BLaER1 treated with 17β-estradiol and CSF1 and Interleukin-3, amounts not matched to agents 10 nM and 100 nM (cell line): ENCODE data around the gene CACNB4.
"Not testable (repeated sequence)": the region's sequence is repeated elsewhere in the genome, so short reads cannot be mapped to it uniquely, and the experiment has no call there.

Source experiments
- H3K27ac ChIP-seq, 11 experiments: shearing (Covaris generic); formaldehyde crosslinking; 2 replicates each; pipeline ENCODE4 v1.8.1; 2022
- H3K27me3 ChIP-seq, 11 experiments: shearing (Covaris generic); formaldehyde crosslinking; 2 replicates each; pipeline ENCODE4 v1.8.1; 2022
- H3K36me3 ChIP-seq, 11 experiments: shearing (Covaris generic); formaldehyde crosslinking; 2 replicates each; pipeline ENCODE4 v1.8.1; 2022
- H3K4me1 ChIP-seq, 10 experiments: shearing (Covaris generic); formaldehyde crosslinking; 2 replicates each; pipeline ENCODE4 v1.8.1; 2022
- H3K4me2 ChIP-seq, 11 experiments: shearing (Covaris generic); formaldehyde crosslinking; 2 replicates each; pipeline ENCODE4 v1.8.1; 2022
- H3K4me3 ChIP-seq, 10 experiments: shearing (Covaris generic); formaldehyde crosslinking; 2 replicates each; pipeline ENCODE4 v1.8.1; 2022
- H3K9ac ChIP-seq, 11 experiments: shearing (Covaris generic); formaldehyde crosslinking; 2 replicates each; pipeline ENCODE4 v1.8.1; 2022
- H3K9me3 ChIP-seq, 11 experiments: shearing (Covaris generic); formaldehyde crosslinking; replicated peaks in 1 of 11; 2 replicates each; pipeline ENCODE4 v1.8.1; 2022
- H4K20me1 ChIP-seq, 11 experiments: shearing (Covaris generic); formaldehyde crosslinking; 2 replicates each; pipeline ENCODE4 v1.8.1; 2022
- Cebpa-rat ChIP-seq, 11 experiments: shearing (Covaris generic); IDR thresholded peaks; 2 replicates each; pipeline ENCODE4 v1.8.1; 2022

CACNB4 gene

GRCh38 chr2:151891566-151892194 lies 207.2 kb downstream of the CACNB4 start:
- Histone ChIP-seq H3K4me3 (no peak overlapping the region), H3K4me2 (no peak overlapping the region)

GRCh38 chr2:151887164-151887563 lies 211.7 kb downstream of the CACNB4 start:
- no peaks in the 10 kb centered on the region for H3K36me3 ChIP-seq
- H3K27me3 ChIP-seq, result no peaks in the 10 kb centered on the region
- H3K4me1 ChIP-seq, result peaks cover 0 to 14% (median 6%) of the 10 kb centered on the region in 10 experiments; a peak in 9 of 20 replicates
- no peak for TF ChIP-seq Cebpa-rat (IDR thresholded peaks at IDR 0.05)
- peak overlapping the region in 4 of 11 experiments; percentile 11 to 51 (median 23); a peak in 2 of 22 replicates for H3K4me2 ChIP-seq
- H4K20me1 ChIP-seq, result no peaks in the 10 kb centered on the region
- peaks cover 0 to 24% (median 21%) of the 10 kb centered on the region in 11 experiments; a peak in 19 of 22 replicates for H3K9me3 ChIP-seq
- H3K27ac ChIP-seq, result peak overlapping the region in 4 of 11 experiments; percentile 31 to 49 (median 39); a peak in 7 of 22 replicates
- H3K4me3 ChIP-seq, result no peak overlapping the region
- no peak overlapping the region for H3K9ac ChIP-seq

More at GRCh38 chr2:151891566-151892194, 207.2 kb downstream of the CACNB4 start:
- TF ChIP-seq Cebpa-rat (IDR thresholded peaks at IDR 0.05), result no peak
- H3K27me3 ChIP-seq, result no peaks in the 10 kb centered on the region
- no peak overlapping the region for H3K27ac ChIP-seq
- no peak overlapping the region for H3K9ac ChIP-seq
- no peaks in the 10 kb centered on the region for H3K36me3 ChIP-seq
- no peaks in the 10 kb centered on the region for H4K20me1 ChIP-seq
- peaks cover 0 to 5% (median 2%) of the 10 kb centered on the region in 10 experiments; a peak in 5 of 20 replicates for H3K4me1 ChIP-seq
- peaks cover 6 to 22% (median 12%) of the 10 kb centered on the region in 11 experiments; a peak in 21 of 22 replicates for H3K9me3 ChIP-seq

GRCh38 chr2:151886241-151886640 lies 212.6 kb downstream of the CACNB4 start:
- Histone ChIP-seq H3K36me3 (no peaks in the 10 kb centered on the region), H3K9ac (no peak overlapping the region), H3K27me3 (no peaks in the 10 kb centered on the region), H4K20me1 (no peaks in the 10 kb centered on the region), H3K4me1 (peaks cover 0 to 14% (median 6%) of the 10 kb centered on the region in 10 experiments; a peak in 9 of 20 replicates), H3K4me3 (no peak overlapping the region), H3K9me3 (peaks cover 0 to 28% (median 22%) of the 10 kb centered on the region in 11 experiments; a peak in 19 of 22 replicates), H3K27ac (peak overlapping the region in 6 of 11 experiments; percentile 2 to 43 (median 24); a peak in 7 of 22 replicates), H3K4me2 (peak overlapping the region in 7 of 11 experiments; percentile 3 to 26 (median 19); a peak in 4 of 22 replicates)
- TF ChIP-seq Cebpa-rat (IDR thresholded peaks at IDR 0.05), result no peak

- no peaks in the 10 kb centered on the region for H3K27me3 ChIP-seq
- H3K4me1 ChIP-seq, result peaks cover 0 to 38% (median 17%) of the 10 kb centered on the region in 10 experiments; a peak in 16 of 20 replicates
- no peaks in the 10 kb centered on the region for H3K36me3 ChIP-seq
- no peak for TF ChIP-seq Cebpa-rat (IDR thresholded peaks at IDR 0.05)
- H3K4me3 ChIP-seq, result no peak overlapping the region
- H3K27ac ChIP-seq, result no peak overlapping the region
- H4K20me1 ChIP-seq, result no peaks in the 10 kb centered on the region
- peaks cover 0 to 28% (median 22%) of the 10 kb centered on the region in 11 experiments; a peak in 19 of 22 replicates for H3K9me3 ChIP-seq
- no peak overlapping the region for H3K9ac ChIP-seq
- no peak overlapping the region for H3K4me2 ChIP-seq
Measured at GRCh38 chr2:151882786-151883445, 215.9 kb downstream of the CACNB4 start.

GRCh38 chr2:151881342-151881741 lies 217.5 kb downstream of the CACNB4 start:
- peaks cover 0 to 28% (median 22%) of the 10 kb centered on the region in 11 experiments; a peak in 19 of 22 replicates for H3K9me3 ChIP-seq
- no peak overlapping the region for H3K27ac ChIP-seq
- no peak overlapping the region for H3K9ac ChIP-seq
- no peaks in the 10 kb centered on the region for H3K27me3 ChIP-seq
- H3K4me1 ChIP-seq, result peaks cover 0 to 30% (median 14%) of the 10 kb centered on the region in 10 experiments; a peak in 16 of 20 replicates
- no peaks in the 10 kb centered on the region for H4K20me1 ChIP-seq
- no peak overlapping the region for H3K4me3 ChIP-seq
- no peaks in the 10 kb centered on the region for H3K36me3 ChIP-seq
- TF ChIP-seq Cebpa-rat (IDR thresholded peaks at IDR 0.05), result no peak
- no peak overlapping the region for H3K4me2 ChIP-seq

- H3K27me3 ChIP-seq, result no peaks in the 10 kb centered on the region
- no peak overlapping the region for H3K4me3 ChIP-seq
- peak overlapping the region in 1 of 11 experiments; percentile 76; a peak in 1 of 22 replicates for H3K4me2 ChIP-seq
- H3K27ac ChIP-seq, result no peak overlapping the region
- H3K9ac ChIP-seq, result no peak overlapping the region
- no peaks in the 10 kb centered on the region for H3K36me3 ChIP-seq
- no peaks in the 10 kb centered on the region for H4K20me1 ChIP-seq
- H3K4me1 ChIP-seq, result peaks cover 0 to 24% (median 11%) of the 10 kb centered on the region in 10 experiments; a peak in 15 of 20 replicates
- TF ChIP-seq Cebpa-rat (IDR thresholded peaks at IDR 0.05), result no peak
- H3K9me3 ChIP-seq, result peaks cover 0 to 34% (median 26%) of the 10 kb centered on the region in 11 experiments; a peak in 19 of 22 replicates
Measured at GRCh38 chr2:151880586-151880985, 218.3 kb downstream of the CACNB4 start.

- no peaks in the 10 kb centered on the region for H4K20me1 ChIP-seq
- no peak overlapping the region for H3K9ac ChIP-seq
- TF ChIP-seq Cebpa-rat (IDR thresholded peaks at IDR 0.05), result no peak; a peak in 1 of 22 replicates
- H3K4me1 ChIP-seq, result peaks cover 0 to 24% (median 9%) of the 10 kb centered on the region in 10 experiments; a peak in 14 of 20 replicates
- H3K9me3 ChIP-seq, result peaks cover 0 to 27% (median 22%) of the 10 kb centered on the region in 11 experiments; a peak in 19 of 22 replicates
- peak overlapping the region in 3 of 11 experiments; percentile 26 to 48 (median 46); a peak in 5 of 22 replicates for H3K27ac ChIP-seq
- H3K4me3 ChIP-seq, result no peak overlapping the region
- H3K27me3 ChIP-seq, result no peaks in the 10 kb centered on the region
- H3K4me2 ChIP-seq, result peak overlapping the region in 9 of 11 experiments; percentile 6 to 81 (median 41); a peak in 12 of 22 replicates
- H3K36me3 ChIP-seq, result no peaks in the 10 kb centered on the region
Measured at GRCh38 chr2:151878655-151879563, 219.9 kb downstream of the CACNB4 start.

- peaks cover 0 to 20% (median 15%) of the 10 kb centered on the region in 11 experiments; a peak in 19 of 22 replicates for H3K9me3 ChIP-seq
- H3K27ac ChIP-seq, result no peak overlapping the region; a peak in 1 of 22 replicates
- H3K9ac ChIP-seq, result no peak overlapping the region
- peaks cover 0 to 24% (median 9%) of the 10 kb centered on the region in 10 experiments; a peak in 14 of 20 replicates for H3K4me1 ChIP-seq
- H3K4me2 ChIP-seq, result peak overlapping the region in 4 of 11 experiments; percentile 44 to 81 (median 67); a peak in 6 of 22 replicates
- H3K27me3 ChIP-seq, result no peaks in the 10 kb centered on the region
- H4K20me1 ChIP-seq, result no peaks in the 10 kb centered on the region
- H3K4me3 ChIP-seq, result no peak overlapping the region
- H3K36me3 ChIP-seq, result no peaks in the 10 kb centered on the region
- no peak for TF ChIP-seq Cebpa-rat (IDR thresholded peaks at IDR 0.05)
Measured at GRCh38 chr2:151878204-151878603, 220.6 kb downstream of the CACNB4 start.

- not testable (repeated sequence) for H3K27me3 ChIP-seq, H3K9ac ChIP-seq, H3K36me3 ChIP-seq, H4K20me1 ChIP-seq, H3K4me2 ChIP-seq, H3K9me3 ChIP-seq, H3K27ac ChIP-seq, H3K4me3 ChIP-seq
- H3K4me1 ChIP-seq, result peaks cover 0 to 24% (median 9%) of the 10 kb centered on the region in 10 experiments; a peak in 14 of 20 replicates
Measured at GRCh38 chr2:151875631-151876030, 223.2 kb downstream of the CACNB4 start.
